ENCODE results near the gene CRYGN.

Gene CRYGN

DNA sequence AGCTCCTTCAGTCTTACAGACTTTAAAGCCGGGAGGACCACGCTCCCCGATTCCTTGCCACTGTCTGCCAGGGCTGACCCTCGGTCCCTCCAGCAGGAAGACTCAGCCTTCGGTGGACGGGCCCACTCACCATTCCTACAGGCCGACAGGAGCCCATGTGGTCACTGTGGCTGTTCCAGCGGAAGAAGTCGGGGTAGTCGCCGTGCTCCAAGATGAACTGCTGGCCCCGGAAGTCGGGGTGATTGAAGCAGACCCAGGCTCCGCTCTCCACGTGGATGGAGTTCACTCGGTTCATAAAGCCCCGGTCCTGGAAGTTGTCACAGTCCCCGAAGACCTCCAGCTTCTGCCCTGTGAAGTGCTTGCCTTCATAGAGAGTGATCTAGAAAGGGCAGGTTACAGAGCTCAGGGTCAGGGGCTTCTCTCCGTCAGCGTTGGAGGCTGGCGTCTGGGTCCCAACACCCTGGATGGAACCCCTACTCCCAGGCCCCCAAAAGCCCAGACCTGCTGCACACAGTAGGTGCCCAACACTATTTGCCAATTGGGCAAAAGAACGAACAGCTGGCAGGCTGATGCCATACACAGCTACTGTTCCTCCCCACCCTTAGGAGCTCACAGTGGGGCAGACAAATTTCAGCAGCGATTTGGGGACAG, 1.9 kb downstream of the CRYGN start:
- DNase-seq, result no peak

DNA sequence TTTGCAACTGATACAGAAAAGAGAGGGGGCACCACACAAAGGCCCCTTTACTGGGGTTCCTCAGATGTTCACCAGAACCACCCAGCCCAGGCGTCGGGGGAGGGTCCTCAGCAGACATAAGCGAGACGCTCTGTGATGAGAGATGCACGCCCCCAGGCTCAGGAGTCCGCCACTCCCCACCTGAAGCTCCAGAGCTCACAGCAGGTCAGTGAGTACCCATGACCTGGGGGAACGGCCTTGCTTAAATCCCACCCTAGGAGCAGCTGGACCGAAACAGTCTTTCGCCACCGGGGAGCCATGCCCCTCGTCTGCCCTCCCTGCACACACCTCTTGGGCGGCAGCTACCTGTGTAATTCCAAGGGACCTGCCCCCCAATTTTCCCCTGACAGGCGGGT, 2.8 kb downstream of the CRYGN start:
- DNase-seq, result no peak

DNA sequence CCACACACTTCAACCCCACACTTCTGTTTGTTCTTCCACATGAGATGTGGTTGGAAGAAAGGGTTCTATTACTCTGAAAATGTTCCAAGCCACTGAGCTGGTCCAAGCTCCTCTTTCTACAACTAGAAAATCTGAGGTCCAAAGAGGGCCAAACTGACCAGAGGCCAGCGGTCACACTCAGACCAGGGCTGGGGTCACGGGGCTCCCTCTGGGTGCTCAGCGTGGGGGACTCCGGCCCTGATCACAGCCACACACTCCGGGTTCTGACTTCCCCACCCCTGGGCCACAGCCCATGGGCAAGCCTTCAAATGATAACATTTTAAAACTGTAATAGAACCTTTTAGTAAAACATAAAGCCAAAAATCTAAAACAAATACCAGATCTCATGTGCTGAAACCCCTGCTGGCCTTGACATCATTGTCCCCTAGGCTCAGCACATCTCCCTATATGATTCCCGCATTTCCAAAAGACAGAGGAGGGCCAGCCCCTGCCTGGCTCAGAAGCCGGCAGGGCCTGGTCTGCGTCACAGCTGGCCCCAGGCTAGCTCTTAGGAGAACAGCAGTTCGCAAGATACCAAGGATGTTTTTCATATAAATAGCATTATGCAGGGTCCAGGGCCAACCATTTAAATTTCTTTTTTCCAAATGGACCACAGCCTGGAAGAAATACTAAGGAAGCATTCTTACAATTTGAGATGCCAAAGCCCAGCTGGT, 3.3 kb downstream of the CRYGN start:
- no peak for DNase-seq

DNA sequence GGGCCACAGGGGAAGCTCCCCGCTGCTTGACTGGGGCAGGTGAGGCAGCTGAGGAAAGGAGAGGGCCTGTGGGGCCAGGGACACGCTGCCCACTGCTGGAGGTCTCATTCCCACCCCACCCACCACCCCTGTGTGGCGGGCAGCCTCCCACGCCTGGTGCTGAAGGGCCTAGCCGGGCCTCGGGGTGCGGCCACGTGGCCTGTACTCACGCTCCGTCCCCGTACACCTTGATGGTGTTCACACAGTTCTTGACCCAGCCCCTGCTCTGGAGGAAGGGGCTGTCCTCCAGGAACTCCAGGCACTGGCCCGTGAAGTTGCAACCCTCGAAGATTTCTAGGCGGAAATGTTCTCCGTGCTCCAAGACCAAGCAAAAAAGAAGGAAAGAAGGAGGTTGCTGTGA, 4.0 kb downstream of the CRYGN start:
- no peak for DNase-seq

DNA sequence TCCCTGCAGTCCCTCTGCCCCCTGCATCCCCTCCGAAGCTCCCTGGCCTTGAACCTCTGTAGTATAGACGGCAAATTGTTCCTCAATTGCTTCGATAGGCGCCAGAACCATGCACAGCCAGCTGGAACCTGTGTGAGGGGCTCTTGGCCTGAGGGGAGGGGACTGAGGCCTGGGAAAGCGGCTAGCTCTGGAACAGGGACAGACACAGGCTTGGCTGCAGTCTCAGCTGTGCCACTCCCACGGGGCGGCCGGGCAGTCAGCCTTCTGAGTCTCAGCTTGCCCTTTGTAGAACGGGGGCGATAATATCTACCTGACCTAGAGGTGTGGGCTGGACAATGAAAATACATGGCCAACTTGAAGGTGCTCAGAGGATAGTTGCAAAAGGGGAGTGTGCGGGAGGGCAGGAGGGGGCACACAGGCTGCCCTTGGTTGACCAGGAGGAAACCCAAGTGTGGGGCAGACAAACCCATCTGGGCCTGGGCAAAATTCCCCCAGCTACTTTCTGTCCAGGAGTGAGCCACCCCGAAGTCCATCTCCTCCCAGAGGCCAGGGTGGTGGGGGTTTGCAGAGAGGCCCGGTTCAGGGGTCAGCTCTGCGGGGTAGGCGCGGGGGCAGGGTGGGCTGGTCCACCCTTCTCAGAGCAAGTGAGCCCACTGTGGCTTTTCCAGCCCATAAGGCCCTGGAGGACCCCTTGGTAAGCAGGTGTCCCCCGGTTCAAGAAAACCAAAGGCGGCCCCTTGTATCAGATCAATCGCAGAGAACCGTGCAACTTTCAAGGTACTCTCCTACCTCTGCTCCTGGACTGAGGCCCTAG, 4.6 kb downstream of the CRYGN start:
- DNase-seq, result no peak

DNA sequence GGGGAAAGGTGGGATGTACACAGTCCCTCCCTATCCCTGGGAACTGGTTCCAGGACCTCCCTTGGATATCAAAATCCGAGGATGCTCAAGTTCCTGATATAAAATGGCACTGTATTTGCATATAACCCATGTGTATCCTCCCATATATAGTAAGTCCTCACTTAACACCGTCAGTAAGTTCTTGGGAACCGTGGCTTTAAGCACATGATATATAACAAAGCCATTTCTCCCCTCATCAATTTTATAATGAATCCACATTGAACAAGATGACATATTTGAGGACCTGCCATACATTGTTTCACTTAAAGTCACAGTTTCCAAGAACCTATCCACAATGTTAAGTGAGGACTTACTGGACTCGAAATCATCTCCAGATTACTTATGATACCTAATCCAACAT, 5.4 kb downstream of the CRYGN start:
- no peak for DNase-seq

DNA sequence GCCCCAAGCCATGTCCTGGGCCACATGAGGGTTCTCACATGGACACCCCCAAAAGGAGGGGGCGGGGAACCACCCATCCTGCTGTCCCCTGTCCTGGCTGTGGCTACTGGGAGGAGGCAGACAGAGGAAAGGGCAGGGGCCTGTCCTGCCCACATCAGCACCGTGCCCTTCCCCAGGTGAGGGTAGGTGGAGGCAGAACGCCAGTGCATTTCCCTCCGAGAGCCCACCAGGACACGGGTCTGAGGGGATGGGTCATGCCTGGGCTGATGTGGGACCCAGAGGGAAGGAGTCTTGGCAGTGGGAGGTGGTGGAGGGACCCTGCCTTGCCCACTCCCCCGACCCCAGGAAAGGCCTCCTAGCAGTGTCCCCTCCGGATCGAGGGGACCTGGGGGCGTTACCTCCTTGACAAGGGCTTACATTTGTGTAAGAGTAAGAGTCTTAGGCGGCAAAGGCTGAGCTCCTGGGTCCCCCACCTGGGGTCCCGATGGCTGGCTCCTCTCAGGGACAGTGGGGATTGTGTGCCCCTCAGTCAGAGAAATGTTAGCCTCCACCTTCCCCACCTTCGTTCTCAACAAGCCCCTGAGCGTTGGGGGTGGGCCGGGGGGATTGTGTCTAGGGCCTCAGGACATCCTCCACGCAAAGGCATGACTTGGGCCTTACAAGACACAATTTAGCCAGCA, 6.1 kb downstream of the CRYGN start:
- no peak for DNase-seq

DNA sequence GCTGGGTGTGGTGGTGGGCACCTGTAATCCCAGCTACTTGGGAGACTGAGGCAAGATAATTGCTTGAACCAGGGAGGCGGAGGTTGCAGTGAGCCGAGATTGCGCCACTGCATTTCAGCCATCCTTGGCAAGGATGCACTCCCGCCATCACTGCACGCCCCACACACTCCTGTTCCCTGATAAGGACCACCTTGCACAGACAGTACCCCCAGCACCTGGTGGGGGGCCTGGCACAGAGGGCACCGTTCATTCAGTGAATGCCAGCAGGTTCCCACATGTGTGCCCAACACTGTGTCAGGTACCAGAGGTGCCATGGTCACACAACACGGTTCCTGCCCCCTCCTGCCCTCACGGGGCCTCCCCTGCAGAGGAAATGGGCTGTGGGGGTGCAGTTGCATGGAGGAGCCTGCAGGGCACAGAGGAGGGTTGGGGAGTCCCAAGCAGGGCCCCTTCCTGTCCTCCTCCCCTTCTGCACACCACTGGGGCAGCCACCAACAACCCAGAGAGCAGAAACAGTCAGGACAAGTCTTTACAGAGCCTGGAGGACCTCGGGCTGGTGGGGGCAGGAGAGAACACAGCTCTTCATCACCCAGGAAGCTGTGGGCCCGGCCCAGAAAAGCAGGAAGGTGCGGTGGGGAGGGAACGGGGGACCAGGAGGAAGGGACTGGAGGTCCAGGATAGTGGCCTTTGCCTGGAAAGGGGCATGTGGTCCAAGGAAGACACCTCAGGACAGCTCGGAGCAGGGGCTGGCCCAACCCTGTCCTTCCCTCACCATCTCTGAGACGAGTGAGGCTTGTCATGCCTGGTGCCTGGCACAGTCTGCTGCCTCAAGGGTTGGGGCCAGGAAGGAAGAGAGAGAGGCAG, 7.1 kb downstream of the CRYGN start:
- DNase-seq, result no peak

DNA sequence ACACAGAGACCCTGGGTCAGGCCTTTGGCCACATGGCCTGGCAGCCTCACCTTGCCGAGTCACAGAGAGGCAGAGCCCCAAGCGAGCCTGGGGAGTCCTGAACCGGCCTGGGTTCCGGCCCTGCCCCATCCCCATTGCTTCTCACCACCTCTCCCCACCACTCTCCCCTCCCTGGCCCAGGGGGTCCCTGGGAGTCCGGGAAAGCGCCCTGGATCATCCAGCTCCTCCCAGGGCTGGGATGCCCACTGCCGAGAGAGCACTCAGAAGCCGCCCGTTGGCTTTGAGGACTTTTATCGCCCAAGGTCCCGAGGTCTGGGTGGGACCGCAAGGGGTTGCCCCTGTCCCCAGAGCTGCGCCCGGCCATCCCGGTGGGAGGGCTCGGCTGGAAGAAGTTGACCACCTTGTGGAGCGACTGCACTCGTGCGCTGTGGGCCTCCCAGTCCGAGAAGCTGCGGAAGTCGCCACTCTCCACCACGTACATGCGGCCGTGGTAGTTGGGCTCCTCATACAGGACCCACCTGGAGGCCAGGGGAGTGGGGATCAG, 8.1 kb downstream of the CRYGN start:
- no peak for DNase-seq

DNA sequence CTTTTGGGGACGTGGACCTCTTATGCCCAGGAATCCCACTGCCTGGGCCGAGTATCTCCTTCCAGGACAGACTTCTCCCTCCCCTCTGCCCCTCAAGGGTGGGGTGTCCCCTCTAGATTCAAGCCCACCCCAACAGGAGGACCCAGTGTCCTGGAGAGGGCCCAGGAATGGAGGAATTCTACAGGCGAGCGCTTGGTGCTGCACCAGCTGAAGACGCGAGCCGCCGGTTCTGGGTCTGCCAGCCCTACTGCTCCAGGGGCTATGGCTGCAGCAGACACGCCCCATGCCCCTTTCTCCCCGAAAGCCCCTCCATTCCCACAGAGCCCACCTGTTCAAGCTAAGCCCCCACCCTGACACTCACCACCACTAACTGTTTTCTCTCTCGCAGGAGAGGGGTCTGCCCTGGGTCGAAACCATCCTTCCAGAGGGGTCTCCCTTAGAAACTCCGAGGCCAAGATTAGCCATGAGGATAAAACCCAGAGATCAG, 8.6 kb downstream of the CRYGN start:
- no peak for DNase-seq

DNA sequence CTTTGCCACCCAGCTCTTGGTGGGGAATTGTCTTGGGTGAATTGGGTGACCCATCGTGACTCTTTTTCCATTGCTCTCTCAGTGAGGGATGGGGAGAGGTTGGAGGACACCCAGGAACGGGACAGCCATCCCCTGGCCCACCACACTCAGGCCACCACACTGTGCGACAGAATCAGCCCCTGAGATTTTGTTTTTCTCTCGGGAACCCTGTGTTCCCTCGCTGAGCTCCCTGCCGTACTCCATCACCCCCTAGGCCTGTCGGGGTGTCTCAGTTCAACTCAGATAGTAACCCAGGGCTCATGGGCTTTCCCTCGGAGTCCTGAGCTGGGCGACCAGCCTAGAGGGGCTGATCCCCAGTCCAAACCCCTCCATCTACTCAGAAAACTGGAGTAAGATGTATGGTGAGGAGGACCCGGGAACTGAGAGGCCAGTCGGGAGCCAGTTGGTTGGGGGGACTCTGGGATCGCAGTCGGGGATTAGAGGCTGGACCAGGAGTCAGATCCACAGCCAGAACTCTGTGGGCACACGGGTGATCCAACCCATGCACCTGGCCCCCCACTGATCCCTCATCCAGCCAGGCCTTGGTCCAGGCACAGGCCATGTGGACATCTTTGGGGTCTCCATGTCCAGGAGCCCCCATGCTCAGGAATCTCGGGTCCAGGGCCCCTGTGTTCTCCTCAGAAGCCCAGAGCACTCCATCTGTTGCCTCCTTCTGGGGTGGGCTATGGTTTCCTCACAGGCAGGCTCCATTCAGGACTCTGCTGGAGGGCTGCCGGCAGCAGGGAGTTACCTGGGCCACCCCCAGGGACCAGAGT, 9.3 kb downstream of the CRYGN start:
- DNase-seq, result no peak

DNA sequence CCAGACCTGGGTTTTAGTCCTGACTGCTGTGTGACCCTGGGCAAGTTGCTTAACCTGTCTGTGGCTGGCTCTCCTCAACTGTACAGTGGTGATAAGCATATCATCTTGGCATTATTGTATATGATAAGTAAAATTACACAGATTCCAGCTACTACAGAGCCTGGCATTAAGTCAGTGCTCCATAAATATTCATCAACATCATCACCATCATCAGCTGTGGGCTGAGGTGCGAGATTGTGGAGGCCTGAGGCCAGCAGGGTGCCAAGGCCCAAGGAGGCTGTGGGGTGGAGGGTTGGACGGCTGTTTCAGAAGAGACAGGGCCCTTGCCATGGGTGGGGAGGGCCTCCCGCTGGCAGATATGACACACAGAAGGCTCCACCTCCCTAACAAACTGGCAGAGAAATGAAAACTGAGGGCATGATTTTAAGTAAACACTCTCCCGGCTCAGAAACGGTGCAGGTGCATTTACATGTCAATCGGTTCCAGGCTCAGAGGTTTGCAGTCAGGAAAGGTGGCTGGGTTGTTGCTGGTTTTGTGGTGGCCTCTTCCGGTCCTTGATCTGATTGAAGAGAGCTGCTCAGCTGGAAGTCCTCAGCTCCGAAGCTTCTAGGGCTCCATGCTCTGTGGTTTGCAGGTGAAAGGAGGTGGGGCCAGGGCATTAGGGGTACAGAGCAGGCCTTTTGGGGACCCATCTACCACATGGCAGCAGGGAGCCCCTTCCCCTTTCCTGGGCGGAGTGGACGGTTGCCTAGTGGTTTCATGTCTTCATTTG, 10.2 kb downstream of the CRYGN start:
- DNase-seq, result no peak

DNA sequence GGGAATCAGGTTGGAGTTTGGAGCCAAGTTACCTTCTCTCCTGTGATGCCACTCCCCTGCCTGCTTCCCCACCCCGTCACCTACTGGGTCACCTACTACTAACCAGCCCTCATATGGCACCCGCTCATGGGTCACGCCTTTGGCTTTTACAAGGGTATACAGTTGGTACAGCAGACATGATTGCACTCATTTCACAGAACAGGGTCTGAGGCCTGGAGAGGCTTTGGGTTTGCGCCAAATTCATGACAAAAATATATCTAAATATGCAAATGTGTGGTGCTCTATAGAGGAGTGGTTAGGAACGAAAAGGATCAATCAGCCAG, 10.7 kb downstream of the CRYGN start:
- no peak for DNase-seq

DNA sequence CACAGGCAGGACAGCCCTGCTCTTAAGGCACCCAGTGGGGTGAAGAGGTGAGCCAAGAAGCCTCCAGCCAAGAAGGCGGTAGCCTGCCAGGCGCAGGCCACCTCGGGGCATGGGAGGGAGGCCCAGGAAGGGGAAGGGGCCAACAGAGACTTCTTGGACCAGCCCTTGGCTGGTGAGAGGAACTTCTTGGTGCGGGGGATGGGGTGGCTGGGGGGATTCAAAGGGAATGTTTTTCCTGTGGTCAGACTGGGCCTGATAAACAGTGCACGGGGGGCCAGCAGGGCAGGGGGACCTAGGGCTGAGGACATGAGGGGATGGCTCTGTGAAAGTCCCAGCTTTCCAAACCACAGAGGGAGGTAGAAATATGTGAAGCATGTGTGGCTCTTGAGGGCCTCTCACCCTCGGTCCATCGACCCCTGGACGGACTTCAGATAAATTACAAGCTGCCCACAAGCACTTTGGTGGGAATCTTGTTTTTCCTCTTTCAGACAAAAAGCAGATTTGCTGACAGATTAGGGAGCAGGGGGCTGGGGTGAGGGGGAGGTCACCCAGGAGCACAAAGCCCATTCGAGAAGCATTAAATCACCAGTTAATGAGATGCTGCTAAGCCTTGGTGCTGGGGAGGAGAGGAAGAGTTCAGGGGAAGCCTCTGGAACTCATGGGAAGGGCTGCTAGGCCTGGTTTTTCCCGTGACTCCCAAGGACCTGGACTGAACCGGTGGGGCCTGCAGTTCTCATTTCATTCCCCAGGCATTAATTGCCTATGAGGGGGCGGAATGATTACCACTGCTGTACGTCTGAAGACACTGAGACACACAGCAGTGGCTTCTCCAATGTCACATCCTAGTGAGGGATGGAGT, 11.3 kb downstream of the CRYGN start:
- no peak for DNase-seq

DNA sequence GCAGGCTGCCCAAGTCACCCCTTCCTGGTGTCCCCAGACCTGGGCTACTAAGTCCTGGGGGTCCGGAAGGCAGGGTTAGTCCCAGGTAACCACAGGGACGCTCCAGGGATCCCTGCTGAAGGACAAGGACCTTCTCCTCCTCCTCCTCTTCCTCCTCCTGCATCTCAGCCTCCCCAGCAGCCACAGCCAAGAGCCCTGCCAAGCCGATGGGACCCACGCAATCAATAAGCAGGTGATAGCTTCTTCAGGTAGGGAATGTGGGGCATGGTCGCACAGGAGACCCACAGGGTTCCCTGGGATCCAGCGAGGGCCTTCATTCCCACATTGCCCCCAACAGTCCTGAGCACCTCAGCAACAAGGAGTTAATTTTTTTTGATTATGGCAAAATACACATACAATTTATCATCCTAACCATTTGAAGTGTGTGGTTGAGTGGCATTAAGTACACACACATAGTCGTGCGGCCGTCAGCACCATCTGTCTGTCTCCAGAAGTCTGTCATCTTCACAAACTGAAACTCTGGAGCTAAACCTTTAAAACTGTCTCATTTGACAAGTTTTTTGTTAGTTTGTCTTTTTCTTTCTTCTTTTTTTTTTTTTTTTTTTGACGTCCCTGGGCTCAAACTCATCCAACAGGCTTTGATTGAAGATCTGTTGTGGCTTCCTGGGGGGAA, 12.1 kb downstream of the CRYGN start:
- no peak for DNase-seq

DNA sequence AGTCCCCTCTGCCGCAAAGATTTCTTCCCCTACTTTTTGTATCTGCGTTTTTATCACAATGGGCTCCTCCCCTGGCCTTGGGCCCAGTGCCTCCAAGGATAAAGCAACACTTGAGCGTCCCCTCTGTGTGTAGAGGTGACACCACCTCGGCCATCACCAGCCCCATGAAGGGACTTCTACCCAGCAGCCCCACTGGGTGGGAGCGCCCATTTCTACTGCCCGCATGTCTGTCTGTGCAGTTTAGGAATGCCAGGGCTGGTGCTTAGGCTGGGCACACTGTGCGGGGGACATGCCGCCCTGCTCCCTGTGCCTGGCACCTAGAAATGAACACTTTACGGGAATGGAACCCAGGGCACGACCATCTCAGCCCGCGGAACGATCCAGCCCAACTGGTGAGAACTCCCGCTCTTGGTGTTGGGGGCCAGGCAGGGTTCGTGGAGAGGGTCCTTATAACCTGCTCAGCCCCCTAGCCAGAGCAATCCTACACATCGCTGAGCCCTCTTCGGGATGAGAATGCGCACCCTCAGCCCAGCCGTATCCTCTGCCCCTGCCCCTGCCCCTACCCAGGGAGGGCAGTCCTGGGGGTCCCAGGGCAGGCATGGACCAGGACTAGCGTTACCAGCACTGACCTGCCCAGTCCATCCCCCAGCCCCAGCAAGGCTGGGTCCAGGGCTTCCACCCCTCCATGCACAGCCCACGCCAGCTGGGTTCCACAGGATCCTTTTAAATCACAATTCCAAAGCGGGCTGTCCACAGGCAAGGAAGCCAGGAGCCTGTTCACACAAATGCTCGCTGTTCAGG, 12.8 kb downstream of the CRYGN start:
- DNase-seq, result no peak

DNA sequence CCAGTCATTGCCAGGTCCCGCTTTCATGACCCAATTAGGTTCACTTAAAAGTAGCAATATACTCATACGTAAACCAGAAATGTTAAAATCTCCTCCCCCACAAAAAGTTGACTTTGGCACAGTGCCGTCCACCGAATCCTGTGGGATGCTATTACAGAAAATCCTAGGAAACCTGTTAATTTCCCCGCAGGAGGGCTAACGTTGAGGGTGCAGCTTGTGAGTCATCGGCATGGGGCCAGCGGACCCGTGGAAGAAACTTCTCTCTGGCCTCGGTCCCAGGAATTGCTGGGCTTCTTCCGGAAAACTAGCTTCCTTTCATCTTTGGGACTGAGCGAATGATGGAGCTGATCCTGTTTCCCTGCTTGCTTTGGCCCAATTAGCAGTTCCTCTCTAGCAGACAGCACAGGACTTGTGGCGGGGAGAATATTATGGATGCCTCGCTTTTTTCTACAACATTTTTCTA, 13.5 kb downstream of the CRYGN start:
- DNase-seq, result no peak
